Thyroid gland (tissue), 4 donors: ENCODE measurements around the gene ULK3.

ENCODE experiments used
- POLR2A ChIP-seq, 2 donors: fragments of 450-650 bp; IDR thresholded peaks; one replicate each; pipeline ENCODE4 v1.6.1; 2017; ENCODE audit warnings: antibody characterized with exemption in 2 of 2, mild to moderate bottlenecking in 2 of 2, moderate library complexity in 1 of 2
- TF ChIP-seq, protein P1 (sequence below), 6 experiments: fragments of 200-600 bp in 3 of 6; fragments of 450-650 bp in 3 of 6; sonication (generic) in 3 of 6; IDR thresholded peaks; one replicate each; pipeline ENCODE4 v1.5.1; 2016 to 2019; ENCODE audit warnings: antibody characterized with exemption in 6 of 6, mild to moderate bottlenecking in 2 of 6, inconsistent platforms in 1 of 6, moderate library complexity in 1 of 6

DNA sequence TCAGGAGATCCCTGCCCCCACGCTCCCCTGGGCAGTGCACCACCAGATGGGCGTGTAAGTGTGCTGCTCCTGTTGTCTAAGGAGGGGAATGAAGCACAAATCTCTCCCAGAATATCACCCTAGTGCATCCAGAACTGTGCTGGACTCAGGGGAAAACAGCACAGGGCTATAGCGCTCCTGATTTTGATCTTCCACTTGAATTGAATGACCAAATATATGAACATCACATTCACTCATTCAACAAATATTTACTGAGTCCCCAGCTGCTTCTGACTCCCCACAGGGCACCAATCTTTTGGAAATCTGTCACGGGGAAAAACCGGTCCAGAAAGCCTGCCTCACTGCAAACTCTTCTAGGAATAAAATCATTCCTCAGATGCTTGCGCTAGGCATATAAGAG is 14.1 kb downstream of the ULK3 start:
- TF ChIP-seq, protein P1, sequence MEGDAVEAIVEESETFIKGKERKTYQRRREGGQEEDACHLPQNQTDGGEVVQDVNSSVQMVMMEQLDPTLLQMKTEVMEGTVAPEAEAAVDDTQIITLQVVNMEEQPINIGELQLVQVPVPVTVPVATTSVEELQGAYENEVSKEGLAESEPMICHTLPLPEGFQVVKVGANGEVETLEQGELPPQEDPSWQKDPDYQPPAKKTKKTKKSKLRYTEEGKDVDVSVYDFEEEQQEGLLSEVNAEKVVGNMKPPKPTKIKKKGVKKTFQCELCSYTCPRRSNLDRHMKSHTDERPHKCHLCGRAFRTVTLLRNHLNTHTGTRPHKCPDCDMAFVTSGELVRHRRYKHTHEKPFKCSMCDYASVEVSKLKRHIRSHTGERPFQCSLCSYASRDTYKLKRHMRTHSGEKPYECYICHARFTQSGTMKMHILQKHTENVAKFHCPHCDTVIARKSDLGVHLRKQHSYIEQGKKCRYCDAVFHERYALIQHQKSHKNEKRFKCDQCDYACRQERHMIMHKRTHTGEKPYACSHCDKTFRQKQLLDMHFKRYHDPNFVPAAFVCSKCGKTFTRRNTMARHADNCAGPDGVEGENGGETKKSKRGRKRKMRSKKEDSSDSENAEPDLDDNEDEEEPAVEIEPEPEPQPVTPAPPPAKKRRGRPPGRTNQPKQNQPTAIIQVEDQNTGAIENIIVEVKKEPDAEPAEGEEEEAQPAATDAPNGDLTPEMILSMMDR (IDR thresholded peaks at IDR 0.05) = no peak
- TF ChIP-seq POLR2A (IDR thresholded peaks at IDR 0.05) = no peak
